ENCODE measurements around the gene KRTAP2-2.
"Not testable (repeated sequence)": the region's sequence is repeated elsewhere in the genome, so short reads cannot be mapped to it uniquely, and the experiment has no call there.

Gene KRTAP2-2

GRCh38 chr17:41064301-41064700 is 9.3 kb upstream of the KRTAP2-2 start:
- no peak for DNase-seq

- no peak for DNase-seq
Observed at GRCh38 chr17:41063449-41063848, 8.4 kb upstream of the KRTAP2-2 start.

GRCh38 chr17:41061964-41062363 is 6.9 kb upstream of the KRTAP2-2 start:
- no peak for DNase-seq

GRCh38 chr17:41060052-41060604 is 5.1 kb upstream of the KRTAP2-2 start, which contains the start of gene KRTAP2-3:
TSS of gene KRTAP2-3 (minus strand) at chr17:41060114. CDS start at chr17:41060050, 64 bp downstream.
- DNase-seq, result no peak

DNA sequence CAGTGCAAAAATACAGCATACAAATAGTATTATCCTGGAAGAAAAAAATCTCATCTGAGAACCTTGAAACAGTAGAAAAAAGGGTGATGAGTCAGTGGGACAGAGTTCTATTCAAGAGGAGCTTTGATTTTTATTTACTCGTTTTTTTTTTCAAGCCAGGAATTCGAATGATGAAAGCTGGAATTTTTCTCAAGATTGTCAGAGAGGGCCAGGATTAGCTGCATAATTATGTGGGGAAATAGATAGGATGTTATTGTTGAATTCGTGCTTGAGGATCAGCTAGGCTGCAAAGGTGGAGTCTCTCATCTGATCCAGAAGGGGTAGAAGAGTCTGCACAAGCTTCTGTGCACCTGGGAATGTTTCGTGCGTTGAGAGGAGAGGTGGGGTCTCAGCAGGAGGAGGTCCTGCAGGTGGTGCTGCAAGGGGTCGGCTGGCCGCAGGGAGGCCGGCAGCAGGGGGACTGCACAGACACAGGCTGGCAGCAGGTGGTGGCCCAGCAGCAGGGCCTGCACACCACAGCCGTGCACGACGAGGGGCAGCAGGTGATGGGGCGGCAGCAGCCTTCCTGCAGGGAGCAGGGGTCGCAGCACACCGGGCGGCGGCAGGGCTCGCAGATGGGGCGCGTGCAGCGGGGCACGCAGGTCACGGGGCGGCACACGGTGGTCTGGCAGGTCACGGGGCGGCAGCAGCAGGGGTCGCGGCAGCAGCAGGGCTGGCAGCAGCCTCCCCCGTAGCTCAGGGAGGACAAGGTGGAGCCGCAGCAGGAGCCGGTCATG is 4.4 kb upstream of the KRTAP2-2 start:
- DNase-seq, result not testable (repeated sequence)

- no peak for DNase-seq
Observed at GRCh38 chr17:41058741-41059140, 3.7 kb upstream of the KRTAP2-2 start.

DNA sequence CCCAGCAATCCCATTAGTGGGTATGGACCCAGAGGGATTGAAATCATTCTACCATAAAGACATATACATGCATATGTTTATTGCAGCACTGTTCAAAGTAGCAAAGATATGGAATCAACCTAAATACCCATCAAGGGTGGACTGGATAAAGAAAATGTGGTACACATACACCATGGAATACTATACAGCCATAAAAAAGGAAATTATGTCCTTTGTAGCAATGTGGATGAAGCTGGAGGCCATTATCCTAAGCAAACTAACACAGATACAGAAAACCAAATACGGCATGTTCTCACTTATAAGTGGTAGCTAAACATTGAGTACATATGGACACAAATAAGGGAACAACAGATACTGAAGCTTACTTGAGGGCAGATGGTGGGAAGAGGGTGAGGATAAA is 2.5 kb upstream of the KRTAP2-2 start:
- no peak for DNase-seq

GRCh38 chr17:41054556-41054955 is 474 bp downstream of the KRTAP2-2 start:
- not testable (repeated sequence) for DNase-seq

DNA sequence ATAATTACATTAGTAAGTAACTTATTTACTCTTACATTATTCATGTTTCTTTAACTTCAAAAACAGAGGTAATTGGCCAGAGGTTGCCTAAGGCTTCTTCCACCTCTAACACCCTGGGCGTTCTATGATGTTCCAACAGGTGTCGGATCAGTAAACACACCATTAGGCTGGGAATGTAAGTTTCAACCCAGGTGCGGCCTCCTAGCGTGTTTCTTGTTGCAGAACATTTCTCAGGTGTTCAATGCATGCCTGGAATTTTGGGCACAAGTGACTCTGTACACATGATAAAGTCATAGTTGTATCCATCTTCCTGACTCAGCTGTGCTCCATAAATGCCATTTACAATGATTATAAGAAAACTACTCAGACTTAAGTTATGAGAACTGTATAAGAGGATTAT is 1.0 kb downstream of the KRTAP2-2 start:
- DNase-seq, result no peak

- DNase-seq, result no peak
Observed at GRCh38 chr17:41052566-41052965, 2.5 kb downstream of the KRTAP2-2 start.

GRCh38 chr17:41049110-41049509 is 5.9 kb downstream of the KRTAP2-2 start:
- DNase-seq, result no peak

GRCh38 chr17:41048441-41048840 is 6.6 kb downstream of the KRTAP2-2 start:
- DNase-seq, result no peak

- not testable (repeated sequence) for DNase-seq
Observed at GRCh38 chr17:41046735-41047465, 8.1 kb downstream of the KRTAP2-2 start, which contains the start of gene KRTAP2-1. TSS of gene KRTAP2-1 (minus strand) at chr17:41047316. CDS start at chr17:41047267, 49 bp downstream.

DNA sequence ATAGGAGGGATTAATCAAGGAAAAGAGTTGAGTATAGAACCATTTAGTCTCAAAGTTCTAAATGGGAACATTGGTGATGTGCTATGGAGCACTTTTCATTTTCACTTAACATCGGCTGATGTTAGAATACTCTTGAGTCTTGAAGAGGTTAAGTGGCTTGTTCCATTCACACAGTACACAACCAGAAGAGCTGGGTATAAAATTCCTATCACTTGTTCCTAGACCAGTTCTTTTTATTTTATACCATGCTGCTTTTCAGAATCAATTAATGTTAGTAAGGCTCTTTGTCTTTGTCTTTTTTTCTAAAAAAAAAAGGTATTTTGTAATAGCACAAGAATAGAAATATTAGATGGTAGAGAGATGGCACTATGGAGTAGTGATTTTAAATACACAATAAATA is 12.1 kb downstream of the KRTAP2-2 start:
- DNase-seq, result no peak

DNA sequence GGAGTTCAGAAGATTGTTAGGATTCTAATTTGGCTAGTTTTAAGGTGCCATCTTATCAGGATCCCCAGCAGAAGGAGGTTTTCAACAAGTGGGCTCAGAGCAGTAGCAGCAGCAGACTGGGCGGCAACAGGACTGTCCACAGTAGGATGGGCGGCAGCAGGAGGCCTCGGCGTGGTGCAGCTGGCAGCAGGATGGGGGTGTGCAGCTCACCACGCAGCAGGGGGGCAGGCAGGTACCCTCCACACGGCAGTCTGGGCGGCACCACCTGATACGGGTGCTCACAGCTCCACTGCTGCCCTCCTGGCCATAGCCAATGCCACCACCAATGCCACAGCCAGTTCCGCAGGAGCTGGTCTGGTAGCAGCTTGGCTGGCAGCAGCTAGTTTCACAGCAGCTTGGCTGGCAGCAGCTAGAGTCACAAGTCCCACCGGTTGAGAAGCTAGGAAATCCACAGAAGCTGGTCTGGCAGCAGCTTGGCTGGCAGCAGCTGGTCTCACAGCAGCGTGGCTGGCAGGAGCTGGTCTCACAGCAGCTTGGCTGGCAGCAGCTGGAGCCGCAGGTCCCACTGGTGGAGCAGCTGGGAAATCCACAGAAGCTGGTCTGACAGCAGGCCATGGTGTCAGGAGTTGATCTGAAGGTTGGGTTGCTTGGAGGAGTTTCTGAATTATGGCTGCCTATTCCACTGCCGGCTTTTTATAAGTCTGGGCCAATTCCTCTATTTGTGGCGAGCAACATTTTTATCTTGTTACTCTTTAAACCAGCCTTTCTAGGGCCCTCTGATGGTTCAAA is 14.1 kb downstream of the KRTAP2-2 start, which contains the start of gene KRTAP1-1:
Gene KRTAP1-1, minus strand, starts transcription at position 668 of the 789 bp plus-strand sequence. Its CDS starts 53 bp downstream, at position 615.
- not testable (repeated sequence) for DNase-seq

- no peak for DNase-seq
Observed at GRCh38 chr17:41037853-41038350, 17.1 kb downstream of the KRTAP2-2 start.

GRCh38 chr17:41034346-41034935 is 20.6 kb downstream of the KRTAP2-2 start, which contains the start of gene KRTAP1-3:
TSS of gene KRTAP1-3 (minus strand) at chr17:41034874. CDS start at chr17:41034821, 53 bp downstream.
- DNase-seq, result peak; percentile 42

DNA sequence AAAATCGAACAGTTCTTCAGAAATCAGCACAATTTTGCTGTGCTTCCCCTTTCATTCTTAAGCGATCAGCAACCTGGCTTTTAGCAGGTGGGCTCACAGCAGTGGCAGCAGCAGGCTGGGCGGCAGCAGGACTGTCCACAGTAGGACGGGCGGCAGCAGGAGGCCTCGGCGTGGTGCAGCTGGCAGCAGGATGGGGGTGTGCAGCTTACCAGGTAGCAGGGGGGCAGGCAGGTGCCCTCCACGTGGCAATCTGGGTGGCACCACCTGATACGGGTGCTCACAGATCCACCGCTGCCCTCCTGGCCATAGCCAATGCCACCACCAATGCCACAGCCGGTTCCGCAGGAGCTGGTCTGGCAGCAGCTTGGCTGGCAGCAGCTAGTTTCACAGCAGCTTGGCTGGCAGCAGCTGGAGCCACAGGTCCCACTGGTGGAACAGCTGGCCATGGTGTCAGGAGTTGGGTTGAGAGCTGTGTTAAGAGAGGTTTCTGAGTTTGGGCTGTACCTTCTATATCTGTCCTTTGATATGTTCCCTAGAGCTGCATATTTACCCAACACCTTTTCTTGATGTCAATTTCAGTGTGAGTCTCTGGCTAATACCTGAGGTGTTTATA is 25.3 kb downstream of the KRTAP2-2 start, which contains the start of gene KRTAP1-4:
Gene KRTAP1-4, minus strand, starts transcription at position 563 of the 613 bp plus-strand sequence. Its CDS starts 117 bp downstream, at position 446.
- DNase-seq, result no peak

DNA sequence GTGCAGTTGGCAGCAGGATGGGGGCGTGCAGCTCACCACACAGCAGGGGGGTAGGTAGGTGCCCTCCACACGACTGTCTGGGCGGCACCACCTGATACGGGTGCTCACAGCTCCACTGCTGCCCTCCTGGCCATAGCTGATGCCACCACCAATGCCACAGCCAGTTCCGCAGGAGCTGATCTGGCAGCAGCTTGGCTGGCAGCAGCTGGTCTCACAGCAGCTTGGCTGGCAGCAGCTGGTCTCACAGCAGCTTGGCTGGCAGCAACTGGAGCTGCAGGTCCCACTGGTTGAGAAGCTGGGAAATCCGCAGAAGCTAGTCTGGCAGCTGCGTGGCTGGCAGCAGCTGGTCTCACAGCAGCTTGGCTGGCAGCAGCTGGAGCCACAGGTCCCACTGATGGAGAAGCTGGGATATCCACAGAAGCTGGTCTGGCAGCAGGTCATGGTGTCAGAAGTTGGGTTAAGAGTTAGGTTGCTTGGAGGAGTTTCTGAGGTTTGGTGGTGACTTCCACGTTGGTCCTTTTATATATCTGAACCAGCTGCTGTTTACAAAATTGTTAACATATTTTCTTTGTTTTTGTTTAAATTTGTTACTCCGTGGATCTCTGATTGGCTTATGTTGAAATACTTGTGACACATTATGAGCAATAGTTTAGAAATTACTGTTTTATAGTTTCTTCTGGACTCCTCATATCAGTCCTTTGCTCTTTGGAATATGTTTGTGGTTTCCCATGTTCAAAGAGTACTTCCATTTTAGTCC is 28.1 kb downstream of the KRTAP2-2 start, which contains the start of gene KRTAP1-5:
Gene KRTAP1-5, minus strand, starts transcription at position 494 of the 757 bp plus-strand sequence. Its CDS starts 53 bp downstream, at position 441.
- no peak for DNase-seq

DNA sequence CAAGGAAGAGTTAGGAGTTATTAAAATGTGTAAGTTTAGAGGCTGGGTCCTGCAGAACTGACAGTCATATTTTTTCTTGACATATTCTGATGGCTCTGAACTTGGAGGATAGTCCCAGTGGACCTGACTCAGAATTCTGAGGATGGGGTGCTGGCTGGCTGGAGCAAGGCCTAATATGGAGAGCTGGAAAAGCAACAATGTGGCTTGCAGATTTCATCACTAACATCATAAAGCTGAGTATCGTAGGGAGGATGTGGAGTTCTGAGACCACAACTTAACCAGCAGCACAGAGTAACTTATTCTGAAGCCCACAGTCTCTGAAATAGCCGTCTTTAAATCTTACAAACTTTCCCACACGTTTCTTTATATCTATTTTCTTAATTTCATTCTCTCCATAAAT is 30.3 kb downstream of the KRTAP2-2 start:
- no peak for DNase-seq
